AG04449 (cell line): ENCODE data around the gene VAC14.

Source experiments
- CTCF ChIA-PET: fragments of 350-600 bp; formaldehyde crosslinking; extraction: SDS; loops from one replicate; lab custom pipeline; 2021; ENCODE audit warnings: antibody characterized with exemption; lab: Yijun Ruan, JAX
- POLR2A ChIA-PET: fragments of 400-600, 350-600 bp; formaldehyde crosslinking; extraction: SDS; loops from one replicate; lab custom pipeline; 2020; ENCODE audit warnings: antibody characterized with exemption, inconsistent platforms; lab: Yijun Ruan, JAX
- DNase-seq: peaks from one replicate; pipeline ENCODE4 v3.0.0-alpha.2; 2010; ENCODE audit warnings: low read depth, low spot score
- H3K4me3 ChIP-seq: 2 replicates; pipeline ENCODE4 v1.5.1; 2011; ENCODE audit warnings: low read depth, mild to moderate bottlenecking, control low read depth, low read length
- TF ChIP-seq, protein P1 (sequence below): IDR thresholded peaks from one replicate; pipeline ENCODE4 v1.5.1; 2011; ENCODE audit warnings: mild to moderate bottlenecking, moderate library complexity, low read length, control low read depth, inconsistent platforms; ENCODE audit not compliant: insufficient read depth; ENCODE audit errors: missing control alignments

The VAC14 gene

DNA sequence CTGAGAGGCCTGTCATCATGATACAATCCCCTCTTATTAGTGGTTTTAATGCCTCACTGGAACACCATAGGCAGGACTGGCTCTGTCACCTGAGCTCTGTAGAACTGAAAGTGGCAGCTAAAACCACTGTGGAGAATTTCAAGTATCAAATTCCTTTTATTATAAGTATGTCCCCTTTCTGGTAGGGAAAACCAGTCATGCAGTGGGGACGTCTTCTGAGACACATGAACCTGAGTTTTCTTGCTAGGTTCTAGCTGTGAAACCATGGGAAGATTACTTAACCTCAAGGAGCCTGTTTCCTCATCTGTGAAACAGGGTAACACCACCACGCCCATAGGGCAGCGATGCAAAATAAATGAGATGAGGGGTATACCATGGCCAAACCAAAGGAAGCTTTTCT is 4.7 kb downstream of the VAC14 start:
- TF ChIP-seq, protein P1, sequence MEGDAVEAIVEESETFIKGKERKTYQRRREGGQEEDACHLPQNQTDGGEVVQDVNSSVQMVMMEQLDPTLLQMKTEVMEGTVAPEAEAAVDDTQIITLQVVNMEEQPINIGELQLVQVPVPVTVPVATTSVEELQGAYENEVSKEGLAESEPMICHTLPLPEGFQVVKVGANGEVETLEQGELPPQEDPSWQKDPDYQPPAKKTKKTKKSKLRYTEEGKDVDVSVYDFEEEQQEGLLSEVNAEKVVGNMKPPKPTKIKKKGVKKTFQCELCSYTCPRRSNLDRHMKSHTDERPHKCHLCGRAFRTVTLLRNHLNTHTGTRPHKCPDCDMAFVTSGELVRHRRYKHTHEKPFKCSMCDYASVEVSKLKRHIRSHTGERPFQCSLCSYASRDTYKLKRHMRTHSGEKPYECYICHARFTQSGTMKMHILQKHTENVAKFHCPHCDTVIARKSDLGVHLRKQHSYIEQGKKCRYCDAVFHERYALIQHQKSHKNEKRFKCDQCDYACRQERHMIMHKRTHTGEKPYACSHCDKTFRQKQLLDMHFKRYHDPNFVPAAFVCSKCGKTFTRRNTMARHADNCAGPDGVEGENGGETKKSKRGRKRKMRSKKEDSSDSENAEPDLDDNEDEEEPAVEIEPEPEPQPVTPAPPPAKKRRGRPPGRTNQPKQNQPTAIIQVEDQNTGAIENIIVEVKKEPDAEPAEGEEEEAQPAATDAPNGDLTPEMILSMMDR: no peak
- no peak for DNase-seq
- ChIA-PET CTCF (interaction anchor here (2.3 kb wide), 1 partner anchor 25 kb away, joined by 9 read pairs; no protein-coding TSS in a partner anchor), POLR2A (no interaction called here)
- no peak overlapping the region for H3K4me3 ChIP-seq

DNA sequence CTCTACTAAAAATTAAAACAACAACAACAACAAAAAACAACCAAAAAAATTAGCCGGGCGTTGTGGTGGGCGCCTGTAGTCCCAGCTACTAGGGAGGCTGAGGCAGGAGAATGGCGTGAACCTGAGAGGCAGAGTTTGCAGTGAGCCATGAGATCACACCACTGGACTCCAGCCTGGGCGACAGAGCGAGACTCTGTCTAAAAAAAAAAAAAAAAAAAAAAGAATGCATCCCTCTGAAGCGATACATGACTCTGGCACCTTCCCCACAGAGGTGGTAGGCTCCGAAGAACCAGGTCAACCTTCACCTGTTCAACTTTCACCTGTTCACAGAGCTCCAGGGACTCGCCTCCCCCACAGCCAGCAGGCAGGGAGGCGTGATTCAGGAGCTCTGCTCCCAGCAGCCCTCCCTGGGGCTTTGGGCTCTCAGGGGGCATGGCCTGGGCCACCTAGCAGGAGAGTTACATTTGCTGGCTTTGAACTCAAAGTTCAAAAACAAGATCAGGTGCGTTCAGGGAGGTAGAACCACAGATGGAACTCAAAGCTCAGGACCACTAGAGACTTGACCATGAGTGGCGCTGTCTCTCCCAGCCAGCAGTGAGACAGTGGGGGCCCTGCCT is 5.6 kb downstream of the VAC14 start:
- H3K4me3 ChIP-seq: no peak overlapping the region
- DNase-seq: no peak
- POLR2A ChIA-PET: no interaction called here
- CTCF ChIA-PET: interaction anchor here (2.3 kb wide), 1 partner anchor 25 kb away, joined by 9 read pairs; no protein-coding TSS in a partner anchor
- TF ChIP-seq, protein P1: no peak

DNA sequence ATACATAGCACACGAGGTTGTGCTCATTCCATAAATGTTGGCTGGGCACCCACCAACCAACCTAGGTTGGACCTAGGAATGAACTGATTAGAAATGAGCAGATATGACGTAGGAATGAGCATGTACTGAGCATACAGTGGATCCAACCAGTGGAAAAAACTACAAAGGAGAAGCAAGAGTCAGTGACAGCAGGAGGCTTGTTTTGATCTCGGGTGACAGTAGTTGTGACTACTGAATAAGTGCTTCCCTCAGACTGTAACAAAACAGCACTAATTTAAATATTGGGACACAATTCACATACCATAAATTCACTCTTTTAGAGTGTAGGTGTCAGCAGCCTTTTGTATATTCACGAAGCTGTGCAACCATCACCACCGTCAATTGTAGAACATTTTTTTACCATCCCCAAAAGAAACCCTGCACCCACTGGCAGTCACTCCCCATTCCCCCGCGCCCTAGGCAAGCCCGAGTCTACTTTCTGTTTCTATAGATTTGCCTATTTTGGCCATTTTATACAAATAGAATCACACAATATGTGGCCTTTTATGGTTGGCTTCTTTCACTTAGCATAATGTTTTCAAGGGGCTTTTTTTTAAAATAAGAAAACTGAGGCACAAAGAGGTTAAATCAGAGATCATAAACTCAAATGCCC is 7.0 kb downstream of the VAC14 start:
- CTCF ChIA-PET: no interaction called here
- no peak overlapping the region for H3K4me3 ChIP-seq
- TF ChIP-seq, protein P1: no peak
- POLR2A ChIA-PET: no interaction called here
- DNase-seq: no peak

DNA sequence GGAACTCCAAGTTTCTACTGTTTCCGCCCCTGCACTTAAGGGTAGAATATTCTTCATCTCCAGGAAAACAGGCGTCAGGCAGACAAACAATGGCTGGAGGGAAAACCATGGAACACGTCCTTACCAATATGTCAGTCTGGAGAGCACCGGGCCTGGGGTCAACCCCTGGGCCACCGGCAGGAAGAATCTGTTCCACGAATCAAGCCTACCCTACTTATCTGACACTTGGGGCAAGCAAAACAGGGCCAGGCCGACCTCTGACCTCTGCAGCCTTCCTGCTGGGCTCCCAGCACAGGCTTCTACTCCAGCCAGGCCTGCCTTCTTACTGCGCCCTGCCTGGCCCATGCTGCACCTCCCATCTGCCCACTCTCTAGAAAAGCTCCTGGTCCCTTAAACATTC is 10.1 kb downstream of the VAC14 start:
- POLR2A ChIA-PET: no interaction called here
- CTCF ChIA-PET: no interaction called here

DNA sequence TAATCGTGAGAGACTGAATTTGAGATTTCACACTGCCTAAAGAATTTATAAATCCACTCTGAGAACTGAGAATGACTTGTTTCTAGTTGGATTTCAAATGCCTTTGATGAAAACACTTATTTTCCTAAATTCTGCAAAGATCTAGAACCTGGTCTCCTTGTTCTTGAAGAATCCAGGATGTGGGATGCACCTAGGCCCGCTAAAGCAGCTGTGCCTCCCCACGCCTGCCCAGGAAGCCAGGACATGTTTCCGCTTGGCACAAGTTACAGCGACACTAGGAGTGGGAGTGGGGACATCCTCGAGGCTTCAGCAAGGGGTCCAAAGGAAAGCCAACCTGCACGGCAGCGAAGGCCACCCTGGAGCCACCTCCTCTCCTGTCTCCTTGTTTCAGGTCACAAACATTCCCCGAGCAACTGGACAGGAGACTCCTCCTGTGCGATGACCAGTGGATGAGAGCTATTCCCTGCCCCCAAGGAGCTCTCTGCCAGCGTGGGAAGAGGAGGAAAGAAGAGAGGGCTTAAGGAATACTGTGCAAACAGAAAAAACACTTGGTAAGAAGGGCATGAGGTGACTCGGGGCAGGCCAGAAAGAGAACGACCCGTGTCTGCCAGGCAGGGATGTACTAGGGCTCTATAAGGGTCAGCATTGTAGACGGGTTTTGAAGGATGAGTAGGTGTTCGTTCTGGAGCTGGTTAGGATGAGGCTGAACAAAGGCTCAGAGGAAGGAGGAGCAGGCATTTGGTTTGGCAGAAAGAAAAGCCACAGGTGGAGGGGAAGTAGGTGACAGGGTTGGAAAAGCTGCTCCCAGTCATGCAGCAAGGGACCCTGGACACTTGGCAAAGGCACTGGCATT is 11.1 kb downstream of the VAC14 start:
- no peak for DNase-seq
- CTCF ChIA-PET: no interaction called here
- TF ChIP-seq, protein P1: no peak
- POLR2A ChIA-PET: no interaction called here
- no peak overlapping the region for H3K4me3 ChIP-seq

More for the DNA sequence above, 10.1 kb downstream of the VAC14 start:
- TF ChIP-seq, protein P1: no peak
- H3K4me3 ChIP-seq: no peak overlapping the region
- no peak for DNase-seq
